GM18526 (cell line): ENCODE results near the gene AZU1.

Experiments
- POLR2A ChIP-seq: IDR thresholded peaks from 3 replicates; pipeline ENCODE4 v1.6.1; 2011; ENCODE audit not compliant: insufficient read length; ENCODE audit errors: extremely low read depth

Gene AZU1

DNA sequence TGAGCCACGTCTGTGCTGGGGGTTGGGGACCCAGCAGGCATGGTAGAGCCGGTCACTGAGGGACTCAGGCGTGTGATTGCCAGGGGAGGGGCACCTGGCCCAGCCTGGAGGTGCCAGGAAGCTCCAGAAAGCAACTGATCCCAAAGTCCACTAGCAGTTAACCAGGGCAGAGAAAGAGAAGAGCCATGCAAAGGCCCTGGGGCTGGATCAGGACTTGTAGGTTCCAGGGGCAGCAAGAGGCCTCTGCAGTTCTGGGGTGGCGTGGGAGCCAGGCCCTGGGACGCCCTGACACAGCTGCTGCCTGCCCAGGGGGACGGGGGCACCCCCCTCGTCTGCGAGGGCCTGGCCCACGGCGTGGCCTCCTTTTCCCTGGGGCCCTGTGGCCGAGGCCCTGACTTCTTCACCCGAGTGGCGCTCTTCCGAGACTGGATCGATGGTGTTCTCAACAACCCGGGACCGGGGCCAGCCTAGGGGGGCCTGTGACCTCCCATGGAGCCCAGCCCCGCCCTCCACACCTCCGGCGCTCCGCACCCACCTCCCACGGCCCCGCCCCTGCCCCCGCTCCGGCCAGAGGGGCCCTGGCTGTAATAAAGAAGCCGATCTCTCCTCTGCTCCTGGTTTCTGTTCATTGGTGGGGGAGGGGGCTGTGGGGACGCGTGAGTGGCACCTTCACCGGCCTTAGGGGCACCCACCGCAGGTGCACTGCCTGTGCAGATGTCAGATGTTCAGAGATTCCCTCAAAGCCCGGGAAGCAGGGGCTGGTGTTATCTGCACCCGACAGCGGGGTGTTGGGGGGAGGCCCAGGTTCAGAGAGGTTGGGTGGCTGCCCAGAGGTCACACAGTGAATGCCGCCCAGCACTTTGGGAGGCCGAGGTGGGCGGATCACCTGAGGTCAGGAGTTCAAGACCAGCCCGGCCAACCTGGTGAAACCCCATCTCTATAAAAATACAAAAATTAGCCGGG lies 4.1 kb downstream of the AZU1 start:
- no peak for TF ChIP-seq POLR2A

GRCh38 chr19:834216-834615 lies 6.6 kb downstream of the AZU1 start:
- no peak for TF ChIP-seq POLR2A

DNA sequence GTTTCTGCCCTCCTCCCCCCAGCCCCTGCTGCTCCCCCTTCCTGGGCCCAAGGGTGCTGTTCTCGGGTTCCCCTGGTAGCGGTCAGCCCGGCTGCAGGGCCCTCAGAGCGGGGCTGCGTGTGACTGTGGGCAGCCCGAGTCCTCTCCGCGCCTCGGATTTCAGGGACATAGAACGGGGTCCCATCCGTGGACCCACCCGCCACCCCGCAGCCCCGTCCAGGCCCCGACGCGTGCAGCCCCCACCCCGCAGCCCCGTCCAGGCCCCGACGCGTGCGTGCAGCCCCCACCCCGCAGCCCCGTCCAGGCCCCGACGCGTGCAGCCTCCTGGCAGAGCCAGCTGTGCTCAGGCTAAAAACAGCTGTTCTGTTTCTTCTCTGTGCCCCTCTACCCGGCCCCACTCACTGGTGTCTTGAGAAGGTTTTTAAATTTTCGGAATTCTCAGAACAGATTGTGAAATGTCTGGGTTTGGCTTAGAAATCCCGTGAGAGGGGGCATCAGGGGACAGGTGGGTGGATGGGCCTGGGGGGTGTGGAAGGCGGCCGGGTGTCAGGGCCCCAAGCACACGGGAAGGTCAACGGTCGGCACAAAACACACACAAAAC lies 7.7 kb downstream of the AZU1 start:
- no peak for TF ChIP-seq POLR2A

GRCh38 chr19:840519-841206 lies 13.0 kb downstream of the AZU1 start, which contains the start of gene PRTN3:
TSS of gene PRTN3 (plus strand) at chr19:840999. CDS start at chr19:841009, 10 bp downstream.
- no peak for TF ChIP-seq POLR2A

- TF ChIP-seq POLR2A: no peak
These were observed 15.7 kb downstream of the AZU1 start for GRCh38 chr19:843180-843835.

DNA sequence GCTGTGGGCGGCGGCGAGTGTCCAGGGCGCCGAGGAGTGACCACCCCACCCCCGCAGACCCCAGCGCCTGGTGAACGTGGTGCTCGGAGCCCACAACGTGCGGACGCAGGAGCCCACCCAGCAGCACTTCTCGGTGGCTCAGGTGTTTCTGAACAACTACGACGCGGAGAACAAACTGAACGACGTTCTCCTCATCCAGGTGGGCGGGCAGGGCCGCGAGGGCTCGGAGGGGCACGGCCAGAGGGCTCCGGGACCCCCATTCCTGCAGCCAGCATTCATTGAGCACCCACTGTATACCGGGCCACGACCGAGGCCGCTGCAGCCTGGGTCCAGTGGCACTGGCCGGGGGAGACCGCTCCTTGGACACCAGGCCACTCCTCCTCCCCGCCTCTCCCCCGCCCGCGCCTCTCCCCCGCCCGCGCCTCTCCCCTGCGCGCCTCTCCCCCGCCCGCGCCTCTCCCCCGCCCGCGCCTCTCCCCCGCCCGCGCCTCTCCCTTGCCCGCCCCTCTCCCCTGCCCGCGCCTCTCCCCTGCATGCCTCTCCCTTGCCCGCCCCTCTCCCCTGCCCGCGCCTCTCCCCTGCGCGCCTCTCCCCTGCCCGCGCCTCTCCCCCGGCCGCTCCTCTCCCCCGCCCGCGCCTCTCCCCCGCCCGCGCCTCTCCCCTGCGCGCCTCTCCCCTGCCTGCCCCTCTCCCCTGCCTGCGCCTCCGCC lies 16.4 kb downstream of the AZU1 start:
- TF ChIP-seq POLR2A: no peak

GRCh38 chr19:844546-844971 lies 16.9 kb downstream of the AZU1 start:
- no peak for TF ChIP-seq POLR2A

- TF ChIP-seq POLR2A: no peak
These were observed 18.3 kb downstream of the AZU1 start for GRCh38 chr19:845707-846521.

DNA sequence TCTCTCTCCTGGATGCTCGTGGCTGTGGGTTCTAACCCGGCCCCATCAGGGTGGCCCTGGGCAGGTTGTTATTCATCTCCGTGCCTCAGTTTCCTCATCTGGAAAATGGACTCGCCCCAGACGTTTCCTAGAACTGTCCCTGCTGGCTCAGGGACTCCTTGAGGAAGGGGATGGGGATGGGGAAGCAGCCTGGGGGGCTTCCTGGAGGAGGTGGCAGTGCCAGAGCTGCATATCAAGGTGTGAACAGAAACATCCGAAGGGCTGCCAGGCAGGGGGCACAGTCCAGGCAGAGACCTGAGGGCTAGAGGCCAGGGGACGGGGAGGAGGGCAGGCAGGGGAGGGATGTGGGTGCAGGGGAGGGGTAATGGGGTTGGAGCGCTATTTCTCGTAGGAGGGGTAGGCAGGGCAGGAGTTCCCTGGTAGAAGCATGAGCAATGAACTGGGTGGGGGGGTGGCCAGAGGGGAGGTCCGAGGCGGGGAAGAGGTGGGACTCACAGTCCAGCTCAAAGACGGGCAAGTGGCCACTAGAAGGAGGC lies 20.8 kb downstream of the AZU1 start:
- no peak for TF ChIP-seq POLR2A

- no peak for TF ChIP-seq POLR2A
These were observed 22.8 kb downstream of the AZU1 start for GRCh38 chr19:850221-850978.

DNA sequence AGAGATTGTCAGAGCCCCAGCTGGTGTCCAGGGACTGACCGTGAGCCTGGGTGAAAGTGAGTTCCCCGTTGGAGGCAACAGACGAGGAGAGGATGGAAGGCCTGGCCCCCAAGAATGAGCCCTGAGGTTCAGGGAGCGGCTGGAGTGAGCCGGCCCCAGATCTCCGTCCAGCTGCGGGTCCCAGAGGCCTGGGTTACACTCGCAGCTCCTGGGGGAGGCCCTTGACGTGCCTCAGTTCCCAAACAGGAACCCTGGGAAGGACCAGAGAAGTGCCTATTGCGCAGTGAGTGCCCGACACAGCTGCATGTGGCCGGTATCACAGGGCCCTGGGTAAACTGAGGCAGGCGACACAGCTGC lies 23.3 kb downstream of the AZU1 start:
- TF ChIP-seq POLR2A: no peak

DNA sequence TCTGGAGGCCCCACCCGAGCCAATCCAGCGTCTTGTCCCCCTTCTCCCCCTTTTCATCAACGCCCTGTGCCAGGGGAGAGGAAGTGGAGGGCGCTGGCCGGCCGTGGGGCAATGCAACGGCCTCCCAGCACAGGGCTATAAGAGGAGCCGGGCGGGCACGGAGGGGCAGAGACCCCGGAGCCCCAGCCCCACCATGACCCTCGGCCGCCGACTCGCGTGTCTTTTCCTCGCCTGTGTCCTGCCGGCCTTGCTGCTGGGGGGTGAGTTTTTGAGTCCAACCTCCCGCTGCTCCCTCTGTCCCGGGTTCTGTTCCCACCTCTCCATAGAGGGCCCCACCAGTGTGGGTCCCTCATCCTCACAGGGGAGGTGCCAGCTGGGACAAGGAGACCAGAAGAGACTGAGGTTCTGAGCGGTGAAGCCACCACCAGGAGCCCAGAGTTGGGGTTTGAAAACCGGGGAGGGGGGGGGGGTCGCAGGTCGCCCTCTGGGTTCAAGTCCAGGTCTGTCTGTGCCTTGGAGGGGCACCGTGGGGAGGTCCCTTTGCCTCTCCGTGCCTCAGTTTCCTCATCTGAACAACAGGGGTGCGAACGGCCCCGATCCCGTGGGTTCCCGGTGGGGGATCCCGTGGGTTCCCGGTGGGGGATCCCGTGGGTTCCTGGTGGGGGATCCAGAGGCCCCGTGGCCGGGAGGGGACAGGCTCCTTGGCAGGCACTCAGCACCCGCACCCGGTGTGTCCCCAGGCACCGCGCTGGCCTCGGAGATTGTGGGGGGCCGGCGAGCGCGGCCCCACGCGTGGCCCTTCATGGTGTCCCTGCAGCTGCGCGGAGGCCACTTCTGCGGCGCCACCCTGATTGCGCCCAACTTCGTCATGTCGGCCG lies 24.7 kb downstream of the AZU1 start, which contains the start of gene ELANE:
ELANE (plus strand) TSS at position 168 of the 878 bp plus-strand sequence; CDS start at position 194, 26 bp downstream.
- TF ChIP-seq POLR2A: no peak
